Stimulated activated effector memory CD8-positive, alpha-beta T cell treated with anti-CD3 and anti-CD28 coated beads, Interleukin-12 subunit alpha, Interleukin-12 subunit beta, amount 100 ng/mL, for 72 hours (primary cell): ENCODE data around the gene ITSN1.
A peak's percentile ranks its signal among the peaks of the same experiment; 100 is the strongest.
"Not testable (repeated sequence)": the region's sequence is repeated elsewhere in the genome, so short reads cannot be mapped to it uniquely, and the experiment has no call there.

Experiments used
- ATAC-seq: fragments of 150-1000 bp; cut with Tn5 transposase; 2 replicates; pipeline ENCODE4 v1.10.0; 2021
- DNase-seq, 2 donors: peaks; one replicate each; pipeline ENCODE4 v3.0.0; 2021 to 2022; ENCODE audit warnings: low spot score in 2 of 2
- H3K27ac Mint-ChIP-seq: one replicate; pipeline ENCODE4 v1.8.0; 2022; ENCODE audit warnings: mild to moderate bottlenecking, mixed read lengths
- H3K36me3 Mint-ChIP-seq: one replicate; pipeline ENCODE4 v1.8.0; 2022; ENCODE audit warnings: mild to moderate bottlenecking, mixed read lengths
- H3K4me1 Mint-ChIP-seq: one replicate; pipeline ENCODE4 v1.8.0; 2022; ENCODE audit warnings: mixed read lengths
- H3K4me3 Mint-ChIP-seq: one replicate; pipeline ENCODE4 v1.8.0; 2022; ENCODE audit warnings: mild to moderate bottlenecking, mixed read lengths
- H3K9me3 Mint-ChIP-seq: one replicate; pipeline ENCODE4 v1.8.0; 2022; ENCODE audit warnings: mixed read lengths

The ITSN1 gene

DNA sequence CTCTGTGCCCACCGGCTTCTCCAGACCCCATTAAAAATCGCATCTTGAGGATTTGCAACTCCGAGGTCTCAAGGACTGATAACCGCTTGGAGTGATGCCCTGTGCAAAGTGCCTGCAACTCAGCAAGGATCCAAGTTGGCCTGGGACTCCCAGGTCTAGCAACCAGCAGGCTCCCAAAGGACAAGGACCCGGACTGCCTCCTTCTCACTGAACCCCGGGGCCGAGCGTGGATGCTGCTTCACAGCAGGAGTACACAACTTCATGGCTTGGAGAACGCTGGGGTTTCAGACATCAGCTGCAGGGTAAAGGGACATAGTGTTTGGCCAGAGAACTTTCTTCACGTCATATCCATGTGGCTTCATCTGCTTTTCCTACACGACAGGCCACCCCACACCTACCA lies 208.1 kb downstream of the ITSN1 start:
- ATAC-seq (no peak), DNase-seq (no peak)
- H3K4me1 Mint-ChIP-seq = no peaks in the 10 kb centered on the region
- no peak overlapping the region for H3K4me3 Mint-ChIP-seq
- H3K9me3 Mint-ChIP-seq = peaks cover 5% of the 10 kb centered on the region
- H3K36me3 Mint-ChIP-seq = no peaks in the 10 kb centered on the region
- H3K27ac Mint-ChIP-seq = no peak overlapping the region

- no peak for DNase-seq
- ATAC-seq = no peak
- no peak overlapping the region for H3K27ac Mint-ChIP-seq
- H3K9me3 Mint-ChIP-seq = peaks cover 4% of the 10 kb centered on the region
- H3K36me3 Mint-ChIP-seq = no peaks in the 10 kb centered on the region
- no peak overlapping the region for H3K4me3 Mint-ChIP-seq
- H3K4me1 Mint-ChIP-seq = no peaks in the 10 kb centered on the region
Measured at GRCh38 chr21:33850985-33851384, 208.7 kb downstream of the ITSN1 start.

DNA sequence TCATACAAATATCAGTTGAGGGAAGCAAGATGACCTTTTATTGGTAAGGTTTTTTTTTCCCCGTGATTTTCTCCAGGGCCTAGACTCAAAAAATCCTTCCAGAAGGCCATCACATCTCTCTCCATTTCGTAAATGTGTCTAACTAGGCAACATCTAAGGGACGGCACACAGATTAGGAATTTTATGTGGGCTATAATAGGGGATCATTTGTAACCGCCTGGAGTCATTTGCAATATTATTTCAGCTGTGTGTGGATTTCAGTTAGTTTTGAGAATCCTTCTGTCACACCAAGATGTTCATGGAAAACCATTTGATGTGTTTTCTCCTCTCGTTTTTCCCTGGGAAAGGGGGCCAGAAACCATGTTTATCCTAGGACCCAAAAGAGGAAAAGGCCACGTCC lies 210.2 kb downstream of the ITSN1 start:
- H3K27ac Mint-ChIP-seq = no peak overlapping the region
- ATAC-seq (no peak), DNase-seq (no peak)
- H3K9me3 Mint-ChIP-seq = no peaks in the 10 kb centered on the region
- H3K36me3 Mint-ChIP-seq = no peaks in the 10 kb centered on the region
- H3K4me3 Mint-ChIP-seq = no peak overlapping the region
- H3K4me1 Mint-ChIP-seq = no peaks in the 10 kb centered on the region

- Mint-ChIP-seq H3K4me1 (no peaks in the 10 kb centered on the region), H3K9me3 (no peaks in the 10 kb centered on the region), H3K27ac (no peak overlapping the region), H3K36me3 (no peaks in the 10 kb centered on the region), H3K4me3 (no peak overlapping the region)
- DNase-seq (no peak), ATAC-seq (no peak)
Measured at GRCh38 chr21:33854604-33855003, 212.3 kb downstream of the ITSN1 start.

- no peak overlapping the region for H3K4me3 Mint-ChIP-seq
- DNase-seq = no peak
- no peaks in the 10 kb centered on the region for H3K4me1 Mint-ChIP-seq
- no peak overlapping the region for H3K27ac Mint-ChIP-seq
- no peaks in the 10 kb centered on the region for H3K36me3 Mint-ChIP-seq
- ATAC-seq = no peak
- H3K9me3 Mint-ChIP-seq = no peaks in the 10 kb centered on the region
Measured at GRCh38 chr21:33855190-33855589, 212.9 kb downstream of the ITSN1 start.

DNA sequence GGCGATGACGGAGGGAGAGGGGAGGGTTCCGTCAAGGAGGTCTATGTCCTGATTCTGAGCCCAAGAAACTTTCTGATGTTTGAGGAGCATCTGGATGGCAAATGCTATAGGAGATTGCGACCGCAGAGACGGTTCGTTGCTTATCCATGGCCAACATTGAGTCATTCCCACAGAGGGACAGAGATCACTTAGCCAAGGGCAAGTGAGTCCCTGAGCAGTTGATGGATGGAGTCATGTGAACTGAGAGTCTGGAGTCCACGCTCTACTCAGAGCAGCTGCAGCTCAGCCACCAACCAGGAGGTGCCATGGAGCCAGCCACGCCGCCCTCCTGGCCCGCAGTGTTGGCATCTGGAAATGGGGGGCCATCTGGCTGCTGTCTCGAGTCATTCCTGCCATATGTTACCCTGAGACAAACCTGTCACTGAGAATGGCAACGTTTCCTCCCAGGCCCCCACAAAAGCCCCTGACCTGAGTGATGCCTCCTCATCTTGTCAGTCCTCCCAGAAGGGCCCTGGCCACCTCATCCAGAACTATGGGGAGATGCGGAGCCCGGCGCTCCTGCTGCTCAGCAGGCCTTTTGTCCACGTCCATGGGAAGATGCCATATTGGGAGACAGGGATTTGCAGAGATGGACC lies 214.7 kb downstream of the ITSN1 start:
- H3K9me3 Mint-ChIP-seq = no peaks in the 10 kb centered on the region
- no peak overlapping the region for H3K4me3 Mint-ChIP-seq
- no peak for ATAC-seq
- DNase-seq = no peak
- no peak overlapping the region for H3K27ac Mint-ChIP-seq
- no peaks in the 10 kb centered on the region for H3K36me3 Mint-ChIP-seq
- H3K4me1 Mint-ChIP-seq = no peaks in the 10 kb centered on the region

DNA sequence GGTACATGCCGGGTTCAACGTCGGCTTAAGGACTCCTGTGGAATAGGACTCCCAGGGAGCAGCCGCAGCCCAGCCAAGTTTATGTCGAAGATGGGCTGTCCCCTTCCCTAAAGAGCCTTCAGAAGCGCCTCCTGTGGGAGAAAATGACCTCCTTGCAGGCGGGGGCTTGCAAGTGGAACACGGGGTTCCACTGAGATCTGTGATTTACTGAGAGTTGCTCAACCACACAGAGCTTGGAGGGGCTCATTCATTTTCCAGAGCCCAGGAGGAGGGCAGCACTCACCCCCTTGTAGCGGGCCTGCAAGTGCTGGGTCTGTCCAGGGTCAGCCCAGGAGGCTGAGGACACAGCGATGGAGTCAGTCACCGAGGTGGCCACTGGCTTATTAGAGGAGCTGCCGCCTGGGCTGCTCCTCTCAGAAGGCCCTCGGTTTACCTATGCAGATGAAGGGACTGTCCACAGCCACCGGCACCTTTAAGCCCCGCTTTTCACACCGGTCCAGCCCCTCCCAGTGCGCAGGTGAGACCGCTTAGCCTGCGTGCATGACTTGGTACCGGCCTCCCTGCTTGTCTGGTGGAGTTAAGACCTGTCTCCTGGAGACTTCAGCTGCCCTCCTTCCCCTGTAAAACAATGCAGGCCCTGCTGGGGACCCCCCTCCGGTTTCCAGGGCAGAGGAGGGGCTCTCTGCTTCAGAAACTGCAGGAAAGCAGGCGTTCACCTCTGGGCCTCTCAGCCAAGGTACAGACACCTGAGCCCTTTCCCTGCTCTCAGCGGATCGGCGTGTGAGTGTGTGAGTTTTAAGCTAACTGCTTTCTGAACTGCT lies 215.8 kb downstream of the ITSN1 start:
- no peak overlapping the region for H3K27ac Mint-ChIP-seq
- DNase-seq = no peak
- no peaks in the 10 kb centered on the region for H3K9me3 Mint-ChIP-seq
- H3K4me3 Mint-ChIP-seq = no peak overlapping the region
- no peaks in the 10 kb centered on the region for H3K4me1 Mint-ChIP-seq
- no peaks in the 10 kb centered on the region for H3K36me3 Mint-ChIP-seq
- peak; percentile 14 for ATAC-seq

GRCh38 chr21:33858667-33859372 lies 216.5 kb downstream of the ITSN1 start:
- Mint-ChIP-seq H3K4me1 (no peaks in the 10 kb centered on the region), H3K36me3 (no peaks in the 10 kb centered on the region), H3K4me3 (no peak overlapping the region), H3K9me3 (no peaks in the 10 kb centered on the region), H3K27ac (no peak overlapping the region)
- ATAC-seq (no peak), DNase-seq (no peak)

- H3K9me3 Mint-ChIP-seq = no peaks in the 10 kb centered on the region
- H3K4me1 Mint-ChIP-seq = no peaks in the 10 kb centered on the region
- DNase-seq (no peak), ATAC-seq (no peak)
- no peak overlapping the region for H3K27ac Mint-ChIP-seq
- H3K36me3 Mint-ChIP-seq = no peaks in the 10 kb centered on the region
- H3K4me3 Mint-ChIP-seq = no peak overlapping the region
Measured at GRCh38 chr21:33859373-33860102, 217.2 kb downstream of the ITSN1 start.

DNA sequence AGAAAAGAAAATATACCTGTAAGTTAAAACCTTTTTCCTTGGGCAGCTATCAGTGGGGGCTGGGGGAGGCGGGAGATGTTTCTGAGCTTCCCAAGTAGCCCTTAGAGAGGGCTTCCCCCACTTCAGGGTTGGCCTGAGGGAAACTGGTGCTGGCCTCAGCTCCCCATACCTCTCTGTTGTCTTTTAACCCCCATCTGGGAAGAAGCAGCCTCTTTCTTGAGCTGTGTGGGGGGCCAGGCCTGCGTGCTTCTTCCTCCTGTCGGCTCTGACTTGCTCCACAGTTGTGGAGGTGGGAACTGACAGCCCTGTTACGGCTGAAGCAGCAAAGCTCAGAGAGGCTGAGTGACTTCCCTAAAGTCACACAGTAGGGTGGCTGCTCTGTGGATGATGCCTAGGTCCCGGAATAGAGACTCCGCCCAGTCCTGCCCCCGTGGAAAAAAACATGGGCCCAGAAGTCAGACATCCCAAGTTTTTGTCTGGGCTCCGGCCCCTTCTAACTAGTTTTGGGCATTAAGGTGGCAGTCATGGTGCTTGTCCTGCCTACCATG lies 218.1 kb downstream of the ITSN1 start:
- no peak for ATAC-seq
- Mint-ChIP-seq H3K4me3 (no peak overlapping the region), H3K9me3 (no peaks in the 10 kb centered on the region), H3K27ac (no peak overlapping the region), H3K4me1 (no peaks in the 10 kb centered on the region), H3K36me3 (no peaks in the 10 kb centered on the region)
- no peak for DNase-seq

GRCh38 chr21:33861125-33861524 lies 218.8 kb downstream of the ITSN1 start:
- H3K9me3 Mint-ChIP-seq = no peaks in the 10 kb centered on the region
- ATAC-seq (no peak), DNase-seq (no peak)
- no peaks in the 10 kb centered on the region for H3K4me1 Mint-ChIP-seq
- H3K27ac Mint-ChIP-seq = no peak overlapping the region
- H3K36me3 Mint-ChIP-seq = no peaks in the 10 kb centered on the region
- no peak overlapping the region for H3K4me3 Mint-ChIP-seq

- not testable (repeated sequence) for H3K4me3 Mint-ChIP-seq, H3K9me3 Mint-ChIP-seq, ATAC-seq, DNase-seq, H3K4me1 Mint-ChIP-seq, H3K36me3 Mint-ChIP-seq
- peak overlapping the region; percentile 65 for H3K27ac Mint-ChIP-seq
Measured at GRCh38 chr21:33863191-33863590, 220.9 kb downstream of the ITSN1 start.

DNA sequence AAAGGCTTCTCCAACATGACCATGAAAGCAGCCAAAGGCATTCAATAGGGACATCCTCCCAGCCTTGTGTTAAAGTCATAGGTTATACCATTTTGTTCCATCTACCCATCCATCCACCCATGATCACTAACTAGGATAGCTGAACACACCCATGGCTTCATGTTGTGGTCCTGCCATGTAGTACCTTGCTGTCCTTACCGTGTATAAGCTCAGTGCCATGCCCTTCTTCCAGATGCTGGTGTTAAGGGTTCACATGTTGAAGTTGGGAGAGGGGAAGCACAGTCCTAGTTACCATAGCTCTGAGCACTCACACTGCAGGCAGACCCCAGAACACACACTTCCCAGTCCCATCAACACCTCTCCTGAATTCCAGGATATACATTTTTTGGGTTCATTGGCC lies 221.8 kb downstream of the ITSN1 start:
- Mint-ChIP-seq H3K4me1 (no peaks in the 10 kb centered on the region), H3K9me3 (no peaks in the 10 kb centered on the region), H3K27ac (no peak overlapping the region), H3K36me3 (no peaks in the 10 kb centered on the region), H3K4me3 (no peak overlapping the region)
- ATAC-seq (no peak), DNase-seq (no peak)

DNA sequence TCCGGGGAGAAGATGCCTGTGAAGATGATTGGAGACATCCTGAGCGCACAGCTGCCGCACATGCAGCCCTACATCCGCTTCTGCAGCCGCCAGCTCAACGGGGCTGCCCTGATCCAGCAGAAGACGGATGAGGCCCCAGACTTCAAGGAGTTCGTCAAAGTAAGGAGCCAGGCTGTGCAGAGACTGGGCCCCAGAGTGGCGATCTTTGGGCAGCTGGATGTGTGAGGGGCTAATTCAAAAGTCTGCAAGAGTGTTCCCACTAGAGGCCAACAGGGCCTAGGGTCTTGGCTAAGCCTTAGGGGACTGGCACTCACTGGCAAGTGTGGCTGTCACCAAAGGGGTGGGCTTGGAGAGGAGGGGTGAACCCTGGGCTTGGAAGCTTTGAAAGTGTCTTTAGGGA lies 222.9 kb downstream of the ITSN1 start:
- Mint-ChIP-seq H3K4me3 (no peak overlapping the region), H3K9me3 (no peaks in the 10 kb centered on the region), H3K27ac (no peak overlapping the region), H3K4me1 (no peaks in the 10 kb centered on the region), H3K36me3 (no peaks in the 10 kb centered on the region)
- no peak for ATAC-seq
- no peak for DNase-seq

GRCh38 chr21:33865996-33866575 lies 223.8 kb downstream of the ITSN1 start:
- H3K27ac Mint-ChIP-seq = no peak overlapping the region
- H3K36me3 Mint-ChIP-seq = no peaks in the 10 kb centered on the region
- H3K4me3 Mint-ChIP-seq = no peak overlapping the region
- no peaks in the 10 kb centered on the region for H3K4me1 Mint-ChIP-seq
- DNase-seq (no peak), ATAC-seq (no peak)
- no peaks in the 10 kb centered on the region for H3K9me3 Mint-ChIP-seq
